Measurements from ENCODE around the gene UGT1A3.
A peak's percentile ranks its signal among the peaks of the same experiment; 100 is the strongest.

Gene UGT1A3

GRCh38 chr2:233772153-233772552 lies 43.3 kb downstream of the UGT1A3 start:
- TF ChIP-seq CTCF (IDR thresholded peaks at IDR 0.05): no peak

GRCh38 chr2:233772583-233772982 lies 43.7 kb downstream of the UGT1A3 start:
- TF ChIP-seq CTCF (IDR thresholded peaks at IDR 0.05): peak; percentile 42; the same call in 1 of the 2 replicates

- no peak for TF ChIP-seq CTCF (IDR thresholded peaks at IDR 0.05)
Measured at GRCh38 chr2:233773854-233774253, 45.0 kb downstream of the UGT1A3 start.

- no peak for TF ChIP-seq CTCF (IDR thresholded peaks at IDR 0.05)
Measured at GRCh38 chr2:233775414-233775813, 46.6 kb downstream of the UGT1A3 start.

- TF ChIP-seq CTCF (IDR thresholded peaks at IDR 0.05): no peak
Measured at GRCh38 chr2:233778030-233778429, 49.2 kb downstream of the UGT1A3 start, which contains the start of gene MROH2A. Gene MROH2A, plus strand, starts transcription at chr2:233778330. Its CDS starts 1,029 bp downstream, at chr2:233779359.

GRCh38 chr2:233779722-233780121 lies 50.9 kb downstream of the UGT1A3 start:
- TF ChIP-seq CTCF (IDR thresholded peaks at IDR 0.05): no peak

- TF ChIP-seq CTCF (IDR thresholded peaks at IDR 0.05): no peak
Measured at GRCh38 chr2:233780771-233781170, 51.9 kb downstream of the UGT1A3 start.

GRCh38 chr2:233789554-233789953 lies 60.7 kb downstream of the UGT1A3 start:
- TF ChIP-seq CTCF (IDR thresholded peaks at IDR 0.05): no peak

Measured in LNCAP (cell line).